Measurements from ENCODE around the gene GPR61. TPM values are rescaled to one million over a fixed set of nuclear protein-coding genes. Genes with fewer than 3 reads are reported as not detected.
A peak's percentile ranks its signal among the peaks of the same experiment; 100 is the strongest.

GPR61 gene
- total RNA-seq, 1 experiment from 2014 or later, result not detected

GRCh38 chr1:109547463-109548320 lies 8.0 kb downstream of the GPR61 start:
- Histone ChIP-seq H3K27me3 (ENCODE audit: insufficient read depth, low read depth) (no peaks in the 10 kb centered on the region), H3K4me3 (peak overlapping the region; percentile 93), H2AFZ (peak overlapping the region; percentile 93), H3F3A (ENCODE audit: insufficient read depth, low read depth) (0 out of 2 replicates have a peak, but pooled peaks cover 8% of the 10 kb centered on the region), H3K9me2 (ENCODE audit: insufficient read depth) (no peaks in the 10 kb centered on the region), H3K36me3 (ENCODE audit: low read depth) (no peaks in the 10 kb centered on the region), H3K4me2 (peak overlapping the region; percentile 95), H3K79me2 (ENCODE audit: low read depth) (peaks cover 61% of the 10 kb centered on the region), H3K27ac (peak overlapping the region; percentile 91), H4K20me1 (ENCODE audit: insufficient read depth) (peaks cover 32% of the 10 kb centered on the region), H3K4me1 (replicated peaks; ENCODE audit: insufficient read depth) (peaks cover 23% of the 10 kb centered on the region), H3K9me3 (ENCODE audit: insufficient read depth, low read depth) (no peaks in the 10 kb centered on the region)
- DNase-seq, result peak in 1 of 2 experiments; percentile 46
- intact Hi-C loops (cut with micrococcal nuclease; ENCODE audit: unreplicated experiment), result loop anchor here (2.0 to 5.0 kb wide), 4 partner anchors 23 to 455 kb away; no protein-coding TSS in a partner anchor
- BruUV-seq (replicated peaks), result TSS peak; percentile 93
- TF ChIP-seq EZH2 (IDR thresholded peaks at IDR 0.05; ENCODE audit: low read depth) (no peak), CTCF (conservative IDR thresholded peaks at IDR 0.05) (no peak)
- POLR2A ChIA-PET (ENCODE audit: unreplicated experiment), result interaction anchor here (0.6 to 1.3 kb wide), 7 partner anchors 16 to 235 kb away, joined by 3 to 10 read pairs (median 4); no protein-coding TSS in a partner anchor
- CTCF ChIA-PET, result interaction anchor here (0.5 to 1.8 kb wide), 6 partner anchors 40 to 93 kb away, joined by 3 to 20 read pairs (median 5); partner anchors contain the start of gene AMPD2

GRCh38 chr1:109548321-109549267 lies 8.9 kb downstream of the GPR61 start, which contains the start of gene GNAI3:
Gene GNAI3 (plus strand): TSS chr1:109548615. CDS start chr1:109548721, 106 bp downstream.
- Histone ChIP-seq H3F3A (ENCODE audit: insufficient read depth, low read depth) (0 out of 2 replicates have a peak, but pooled peaks cover 8% of the 10 kb centered on the region), H3K27me3 (ENCODE audit: insufficient read depth, low read depth) (no peaks in the 10 kb centered on the region), H3K4me3 (peak within 1 kb of the TSS; percentile 93), H3K79me2 (ENCODE audit: low read depth) (peaks cover 70% of the 10 kb centered on the region), H2AFZ (peak within 1 kb of the TSS; percentile 93), H4K20me1 (ENCODE audit: insufficient read depth) (peaks cover 41% of the 10 kb centered on the region), H3K4me1 (replicated peaks; ENCODE audit: insufficient read depth) (peaks cover 23% of the 10 kb centered on the region), H3K9me3 (ENCODE audit: insufficient read depth, low read depth) (no peaks in the 10 kb centered on the region), H3K9me2 (ENCODE audit: insufficient read depth) (no peaks in the 10 kb centered on the region), H3K27ac (peak within 1 kb of the TSS; percentile 91), H3K36me3 (ENCODE audit: low read depth) (no peaks in the 10 kb centered on the region), H3K4me2 (peak within 1 kb of the TSS; percentile 95)
- BruUV-seq (replicated peaks), result no TSS peak
- CTCF ChIA-PET, result interaction anchor here (0.5 to 1.8 kb wide), 9 partner anchors 39 to 566 kb away, joined by 3 to 20 read pairs (median 5); partner anchors contain the start of gene AMPD2
- intact Hi-C loops (cut with micrococcal nuclease; ENCODE audit: unreplicated experiment), result loop anchor here (5.0 kb wide), 2 partner anchors 74 to 454 kb away; no protein-coding TSS in a partner anchor
- no peak for TF ChIP-seq EZH2 (IDR thresholded peaks at IDR 0.05; ENCODE audit: low read depth)
- TF ChIP-seq CTCF (conservative IDR thresholded peaks at IDR 0.05), result peak; percentile 42; the same call in 1 of the 2 replicates
- POLR2A ChIA-PET (ENCODE audit: unreplicated experiment), result interaction anchor here (0.6 to 1.3 kb wide), 13 partner anchors 16 to 640 kb away, joined by 3 to 10 read pairs (median 3); no protein-coding TSS in a partner anchor
- peak; percentile 90 to 97 for DNase-seq

- intact Hi-C loops (cut with micrococcal nuclease; ENCODE audit: unreplicated experiment), result no loop called here
- no peaks in the 10 kb centered on the region for H3K9me2 ChIP-seq (ENCODE audit: insufficient read depth)
- no peaks in the 10 kb centered on the region for H3K4me1 ChIP-seq (replicated peaks; ENCODE audit: insufficient read depth)
- BruUV-seq (replicated peaks), result no TSS peak
- no peak for DNase-seq
- H3K4me2 ChIP-seq, result no peak overlapping the region
- no peak overlapping the region for H2AFZ ChIP-seq
- H3K27ac ChIP-seq, result no peak overlapping the region
- peaks cover 100% of the 10 kb centered on the region for H3K79me2 ChIP-seq (ENCODE audit: low read depth)
- TF ChIP-seq EZH2 (IDR thresholded peaks at IDR 0.05; ENCODE audit: low read depth) (no peak), CTCF (conservative IDR thresholded peaks at IDR 0.05) (no peak)
- H3K4me3 ChIP-seq, result no peak overlapping the region
- peaks cover 94% of the 10 kb centered on the region for H4K20me1 ChIP-seq (ENCODE audit: insufficient read depth)
- CTCF ChIA-PET, result no interaction called here
- POLR2A ChIA-PET (ENCODE audit: unreplicated experiment), result no interaction called here
- H3K27me3 ChIP-seq (ENCODE audit: insufficient read depth, low read depth), result no peaks in the 10 kb centered on the region
- H3K36me3 ChIP-seq (ENCODE audit: low read depth), result no peaks in the 10 kb centered on the region
- no peaks in the 10 kb centered on the region for H3F3A ChIP-seq (ENCODE audit: insufficient read depth, low read depth)
- H3K9me3 ChIP-seq (ENCODE audit: insufficient read depth, low read depth), result no peaks in the 10 kb centered on the region
Observed at GRCh38 chr1:109556563-109556962, 16.9 kb downstream of the GPR61 start.
